ENCODE results near the gene GRID1.
A peak's percentile ranks its signal among the peaks of the same experiment; 100 is the strongest.

Gene GRID1

DNA sequence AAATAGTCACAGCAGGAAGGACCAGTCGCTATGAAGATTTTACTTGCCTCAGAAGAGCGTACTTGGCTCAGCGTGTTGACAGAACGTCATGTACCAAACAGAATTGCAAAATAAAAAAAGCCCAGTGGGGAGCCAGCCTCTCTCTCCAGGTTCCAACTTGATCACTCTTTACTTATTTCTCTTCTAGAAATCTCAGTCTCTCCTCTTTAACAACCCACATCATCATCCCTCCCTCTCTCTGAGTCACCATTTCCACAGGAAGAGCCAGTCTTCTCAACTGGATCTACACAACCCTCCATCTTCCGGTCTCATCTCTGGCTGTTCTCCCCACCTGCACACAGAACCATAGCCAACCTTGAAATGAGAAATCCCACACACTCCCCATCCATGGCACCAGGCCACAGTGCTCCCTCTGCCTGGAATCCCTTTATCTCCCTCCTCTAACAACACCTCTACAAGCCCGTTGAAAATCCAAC, 718.3 kb downstream of the GRID1 start:
- DNase-seq (ENCODE audit: low read depth) = peak; percentile 41
- TF ChIP-seq, protein P1, sequence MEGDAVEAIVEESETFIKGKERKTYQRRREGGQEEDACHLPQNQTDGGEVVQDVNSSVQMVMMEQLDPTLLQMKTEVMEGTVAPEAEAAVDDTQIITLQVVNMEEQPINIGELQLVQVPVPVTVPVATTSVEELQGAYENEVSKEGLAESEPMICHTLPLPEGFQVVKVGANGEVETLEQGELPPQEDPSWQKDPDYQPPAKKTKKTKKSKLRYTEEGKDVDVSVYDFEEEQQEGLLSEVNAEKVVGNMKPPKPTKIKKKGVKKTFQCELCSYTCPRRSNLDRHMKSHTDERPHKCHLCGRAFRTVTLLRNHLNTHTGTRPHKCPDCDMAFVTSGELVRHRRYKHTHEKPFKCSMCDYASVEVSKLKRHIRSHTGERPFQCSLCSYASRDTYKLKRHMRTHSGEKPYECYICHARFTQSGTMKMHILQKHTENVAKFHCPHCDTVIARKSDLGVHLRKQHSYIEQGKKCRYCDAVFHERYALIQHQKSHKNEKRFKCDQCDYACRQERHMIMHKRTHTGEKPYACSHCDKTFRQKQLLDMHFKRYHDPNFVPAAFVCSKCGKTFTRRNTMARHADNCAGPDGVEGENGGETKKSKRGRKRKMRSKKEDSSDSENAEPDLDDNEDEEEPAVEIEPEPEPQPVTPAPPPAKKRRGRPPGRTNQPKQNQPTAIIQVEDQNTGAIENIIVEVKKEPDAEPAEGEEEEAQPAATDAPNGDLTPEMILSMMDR (IDR thresholded peaks at IDR 0.05; ENCODE audit: insufficient read depth, low read depth, low read length, missing control alignments) = no peak
- H3K4me3 ChIP-seq (ENCODE audit: low read length) = no peak overlapping the region

DNA sequence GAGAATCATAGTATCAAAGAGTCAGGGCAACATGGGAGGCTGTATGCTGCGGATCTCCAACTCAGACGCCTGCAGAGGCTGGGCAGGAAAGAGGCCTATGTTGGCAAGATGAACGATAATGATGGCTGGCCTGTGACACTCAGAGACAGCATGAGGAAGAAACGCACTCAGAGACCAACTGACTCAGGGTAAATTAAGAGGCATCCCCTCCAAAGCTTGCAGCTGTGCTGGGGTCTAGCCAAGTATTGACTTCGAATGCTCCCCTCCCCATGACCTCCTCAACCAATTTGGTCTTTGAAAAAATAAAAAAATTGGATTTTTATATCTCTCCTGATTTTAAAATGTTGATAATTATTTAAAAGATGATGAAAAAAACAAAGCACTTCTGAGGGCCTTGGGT, 718.9 kb downstream of the GRID1 start:
- H3K4me3 ChIP-seq (ENCODE audit: low read length) = no peak overlapping the region
- TF ChIP-seq, protein P1 (IDR thresholded peaks at IDR 0.05; ENCODE audit: insufficient read depth, low read depth, low read length, missing control alignments) = no peak
- DNase-seq (ENCODE audit: low read depth) = no peak

DNA sequence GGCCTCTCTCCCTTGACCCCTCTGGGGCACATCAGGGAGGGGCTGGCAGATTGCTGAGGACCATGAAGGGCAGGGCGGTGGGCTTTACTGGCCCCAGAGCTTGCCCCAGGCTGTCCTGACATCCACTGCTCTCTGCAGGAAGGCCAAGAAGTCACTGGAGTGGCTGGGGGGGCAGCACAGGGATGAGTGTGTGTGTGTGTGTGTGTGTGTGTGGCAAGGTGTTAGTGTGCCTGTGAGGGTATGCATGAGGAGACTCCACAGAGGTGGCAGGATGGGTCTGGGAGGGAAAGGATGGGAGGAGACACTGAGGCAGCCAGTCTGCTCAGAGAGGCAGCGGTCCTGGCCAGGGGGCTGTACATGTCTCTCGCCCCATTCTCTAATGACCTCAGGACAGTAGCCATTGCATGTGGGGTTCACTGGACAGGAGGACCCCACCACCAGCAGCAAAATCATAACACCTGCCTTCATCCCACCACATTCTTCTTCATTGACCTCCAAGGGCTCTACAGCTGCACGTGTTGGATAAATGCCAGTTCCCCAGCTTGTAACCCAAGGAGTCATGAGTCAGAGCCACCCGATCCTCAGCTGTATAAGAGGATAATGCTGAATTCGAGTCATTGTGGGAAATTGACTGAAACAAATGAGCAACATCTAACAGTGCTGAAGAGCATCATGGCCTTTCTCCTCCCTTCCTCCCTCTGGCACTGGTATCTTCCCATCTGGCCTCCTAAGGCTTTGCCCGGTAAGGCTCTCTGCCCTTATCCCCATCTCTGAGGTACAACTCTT, 720.5 kb downstream of the GRID1 start:
- H3K4me3 ChIP-seq (ENCODE audit: low read length) = no peak overlapping the region
- TF ChIP-seq, protein P1 (IDR thresholded peaks at IDR 0.05; ENCODE audit: insufficient read depth, low read depth, low read length, missing control alignments) = no peak
- peak; percentile 70 for DNase-seq (ENCODE audit: low read depth)

DNA sequence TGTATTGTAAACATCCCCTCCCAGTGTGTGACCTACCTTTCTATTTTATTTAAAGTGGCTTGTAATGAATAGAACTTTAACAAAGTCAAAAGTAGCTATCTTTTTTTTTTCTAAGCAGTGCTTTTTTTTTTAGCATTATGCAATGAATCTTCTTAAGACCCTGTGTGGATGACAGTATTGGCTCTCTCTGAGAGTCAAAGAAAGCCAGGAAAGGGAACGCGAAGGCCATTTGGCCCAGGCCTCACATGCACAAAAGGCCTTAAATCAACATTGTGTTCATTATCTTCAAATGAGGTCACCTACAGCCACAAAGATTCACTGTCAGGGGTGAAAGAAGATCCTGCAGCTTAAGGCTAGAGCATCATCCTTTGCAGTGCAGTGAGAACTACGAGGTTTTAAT, 721.5 kb downstream of the GRID1 start:
- no peak for DNase-seq (ENCODE audit: low read depth)
- TF ChIP-seq, protein P1 (IDR thresholded peaks at IDR 0.05; ENCODE audit: insufficient read depth, low read depth, low read length, missing control alignments) = no peak
- H3K4me3 ChIP-seq (ENCODE audit: low read length) = no peak overlapping the region

DNA sequence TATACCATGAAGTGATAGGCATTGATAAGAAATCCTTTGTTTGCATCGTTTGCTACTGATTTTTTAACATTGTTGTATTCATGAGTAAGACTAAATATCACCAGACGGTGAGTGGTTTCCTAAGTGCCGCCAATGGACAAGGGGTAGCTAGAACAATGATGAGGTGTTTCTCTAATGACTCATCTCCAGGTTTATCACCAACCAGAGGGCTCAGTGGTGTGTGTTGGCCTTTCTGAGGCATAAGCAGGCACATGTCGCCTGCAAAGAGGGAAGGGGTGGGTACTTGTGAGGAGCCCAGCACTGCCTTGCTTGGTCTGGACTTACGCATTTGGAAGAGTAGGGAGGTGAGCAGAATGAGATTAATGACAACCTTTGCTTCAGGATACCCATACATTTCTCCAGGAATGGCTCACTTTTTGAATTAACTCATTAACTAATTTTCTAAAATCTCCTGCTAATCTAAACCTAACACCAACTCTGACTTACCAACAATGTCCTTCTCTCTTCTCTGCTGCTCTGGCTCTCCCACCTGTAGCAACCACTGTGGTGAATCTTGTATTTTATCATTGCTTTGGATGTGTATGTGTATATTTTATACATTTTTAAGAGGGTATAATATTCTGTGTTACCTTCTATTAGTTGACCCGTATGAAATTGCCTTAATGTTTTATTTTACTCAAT, 722.6 kb downstream of the GRID1 start:
- no peak overlapping the region for H3K4me3 ChIP-seq (ENCODE audit: low read length)
- DNase-seq (ENCODE audit: low read depth) = peak; percentile 94
- TF ChIP-seq, protein P1 (IDR thresholded peaks at IDR 0.05; ENCODE audit: insufficient read depth, low read depth, low read length, missing control alignments) = no peak

DNA sequence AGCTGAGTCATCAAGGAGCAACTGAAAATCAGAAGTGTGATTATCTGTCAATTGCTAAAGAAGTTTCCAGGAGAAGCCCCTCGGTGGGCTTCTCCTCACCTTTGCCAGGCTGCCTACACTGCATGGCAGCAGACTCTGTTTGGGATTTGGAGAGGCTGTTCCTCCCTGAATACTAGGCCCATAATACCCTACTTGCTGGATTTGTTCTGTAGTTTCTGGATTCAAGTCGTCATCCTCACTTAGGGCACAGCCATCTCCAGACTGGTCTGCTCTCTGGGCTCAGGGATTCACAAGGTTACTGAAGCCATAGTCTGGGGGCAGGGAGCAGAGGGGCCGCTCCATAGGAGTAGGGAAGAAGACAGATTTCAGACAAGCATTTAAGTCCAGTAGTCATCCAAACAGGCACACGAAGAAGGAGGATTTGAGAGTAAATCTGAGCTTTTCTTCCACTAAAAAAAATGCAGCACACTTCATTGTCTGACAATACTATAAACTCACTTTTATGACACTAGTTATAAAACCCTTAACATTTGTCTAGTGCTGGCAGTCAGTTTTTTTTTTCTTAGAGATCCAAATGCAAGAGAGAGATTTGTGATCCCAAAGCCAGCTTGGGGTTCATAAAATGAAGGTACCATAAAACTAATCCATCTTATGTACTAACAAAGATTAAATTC, 723.3 kb downstream of the GRID1 start:
- TF ChIP-seq, protein P1 (IDR thresholded peaks at IDR 0.05; ENCODE audit: insufficient read depth, low read depth, low read length, missing control alignments) = no peak
- DNase-seq (ENCODE audit: low read depth) = no peak
- H3K4me3 ChIP-seq (ENCODE audit: low read length) = no peak overlapping the region
